IPS DF 4.7 (cell line): ENCODE data around the gene ZSCAN20.

Experiments used
- DNase-seq: peaks from one replicate; pipeline ENCODE4 v3.0.0-alpha.2; 2013; ENCODE audit warnings: low spot score; ENCODE audit errors: extremely low read depth

Gene ZSCAN20

DNA sequence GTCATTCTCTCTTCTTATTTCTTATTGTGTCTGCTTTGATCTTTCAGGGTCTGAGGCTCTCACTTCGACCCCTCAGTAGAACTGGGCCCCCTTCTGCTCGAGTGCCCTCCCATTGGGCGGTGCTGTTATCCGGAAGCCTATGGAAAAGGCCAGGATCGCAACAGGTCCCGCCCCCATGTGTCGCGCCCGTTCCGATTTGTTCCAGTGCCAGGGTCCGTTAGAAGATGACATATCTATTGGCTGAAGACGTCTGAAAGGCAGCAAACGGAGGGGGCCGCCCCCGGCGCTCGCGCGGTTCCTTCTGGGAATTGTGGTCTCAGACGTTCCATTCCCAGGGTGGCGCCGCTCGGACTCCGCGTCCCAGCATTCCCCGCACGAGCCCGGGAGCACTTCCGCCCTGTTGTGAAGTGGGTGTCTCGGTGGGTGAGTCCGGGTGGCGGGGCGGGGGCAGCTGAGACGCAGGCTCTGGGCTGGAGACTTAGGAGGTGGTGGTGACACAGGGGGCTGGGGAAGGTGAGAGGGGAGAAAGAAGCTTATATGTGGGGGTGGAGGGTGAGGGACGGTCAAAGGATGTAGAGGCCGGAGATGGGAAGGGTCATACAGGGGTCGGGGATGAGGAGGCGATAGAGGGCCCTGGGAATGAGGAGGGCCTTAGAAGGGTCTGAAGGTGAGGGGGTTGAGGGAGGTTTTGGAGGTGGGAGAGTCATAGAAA, at the start of gene ZSCAN20:
Gene ZSCAN20, plus strand, starts transcription at position 377 of the 712 bp plus-strand sequence. CDS start 6,644 bp downstream, outside the sequence.
- DNase-seq, result peak; percentile 79

DNA sequence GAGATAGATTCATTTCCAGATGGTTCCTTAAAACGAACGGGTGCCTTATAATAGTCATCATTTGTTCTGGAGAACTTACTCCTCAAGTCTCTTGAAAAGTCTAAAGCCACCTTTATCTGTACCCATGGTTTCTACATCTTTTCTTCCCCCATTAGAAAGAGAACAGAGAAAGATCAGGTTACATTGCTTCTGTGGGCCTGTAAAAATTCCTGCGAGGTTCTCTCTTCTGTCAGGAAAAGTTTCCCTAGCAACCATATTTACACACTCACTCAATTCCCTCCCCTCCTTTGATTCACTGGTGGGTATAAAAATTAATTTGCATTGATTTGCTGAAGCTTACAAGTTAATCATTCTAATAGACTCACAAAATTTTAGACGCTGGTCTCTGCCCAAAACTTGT, 48.2 kb upstream of the ZSCAN20 start:
- no peak for DNase-seq

DNA sequence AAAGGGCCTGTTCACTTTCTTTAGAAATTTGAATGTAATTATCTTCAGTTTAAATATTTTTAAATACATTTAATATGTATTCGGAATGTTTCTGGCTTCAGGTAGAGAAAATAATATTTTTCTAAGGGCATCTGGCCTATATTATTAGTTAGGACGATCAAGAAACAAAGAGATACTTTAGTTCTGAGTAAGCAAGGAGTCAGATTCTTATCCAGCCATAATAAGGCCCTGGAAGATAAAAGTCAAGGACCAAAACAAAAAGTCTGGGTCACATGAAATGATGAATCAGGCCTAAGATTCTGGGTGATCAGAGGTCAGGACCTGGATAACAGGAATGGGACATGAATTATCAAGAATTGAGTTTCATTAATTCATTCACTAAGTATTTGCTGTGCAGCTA, 47.8 kb upstream of the ZSCAN20 start:
- no peak for DNase-seq

DNA sequence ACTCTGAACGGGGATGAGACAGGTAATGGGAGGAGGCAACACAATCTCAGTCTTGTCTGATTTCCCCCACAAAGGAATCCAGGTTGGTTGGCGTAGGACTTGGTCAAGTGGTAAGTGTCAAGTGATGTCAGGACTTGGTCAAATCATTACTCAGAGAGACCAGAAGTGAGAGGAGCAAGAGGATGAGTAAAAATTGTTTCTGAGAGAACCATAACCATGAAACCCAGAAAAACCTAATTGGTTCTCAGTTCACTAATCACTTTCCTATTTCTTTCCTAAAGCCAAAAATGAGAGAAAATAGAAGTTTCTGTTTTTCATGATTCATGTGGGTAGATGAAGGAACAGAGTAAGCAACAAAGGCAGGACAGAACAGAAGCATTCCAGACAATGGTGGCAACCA, 46.5 kb upstream of the ZSCAN20 start:
- no peak for DNase-seq

DNA sequence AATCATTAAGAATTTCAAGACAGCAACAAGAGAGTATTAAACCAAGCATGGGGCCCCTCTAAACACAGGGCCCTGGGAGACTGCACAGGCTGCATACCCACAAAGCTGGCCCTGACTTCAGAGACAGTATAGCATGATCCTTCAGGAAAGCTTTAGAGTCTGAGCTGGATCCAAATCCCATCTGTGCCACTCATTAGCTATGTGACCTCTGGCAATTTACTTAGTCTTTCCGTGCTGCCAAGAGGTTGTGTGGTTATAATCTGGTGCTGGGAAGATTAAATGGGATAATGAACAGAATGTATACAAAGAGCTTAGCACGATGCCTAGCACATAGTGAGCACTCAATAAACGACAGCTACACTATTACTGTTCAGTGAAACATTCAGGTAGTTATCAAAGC, 45.5 kb upstream of the ZSCAN20 start:
- DNase-seq, result no peak

DNA sequence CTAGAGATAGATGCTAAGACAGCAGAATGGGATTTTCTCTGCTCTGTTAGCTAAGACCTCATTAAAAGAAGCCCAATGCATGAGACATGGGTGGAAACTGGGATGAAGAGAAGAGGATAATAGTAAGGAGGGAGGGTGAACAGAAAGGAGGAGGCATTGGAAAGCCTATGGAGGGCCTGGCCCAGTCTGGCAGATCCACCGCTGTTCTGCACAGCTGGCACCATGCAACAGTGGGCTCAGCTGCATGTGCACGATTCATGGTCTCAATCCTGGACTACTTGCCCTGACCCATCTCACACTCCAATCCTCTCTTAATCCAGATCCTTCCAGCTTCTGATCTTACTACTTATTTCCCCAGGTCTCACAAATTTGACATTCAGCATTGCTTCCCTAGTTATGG, 43.8 kb upstream of the ZSCAN20 start:
- DNase-seq, result no peak

DNA sequence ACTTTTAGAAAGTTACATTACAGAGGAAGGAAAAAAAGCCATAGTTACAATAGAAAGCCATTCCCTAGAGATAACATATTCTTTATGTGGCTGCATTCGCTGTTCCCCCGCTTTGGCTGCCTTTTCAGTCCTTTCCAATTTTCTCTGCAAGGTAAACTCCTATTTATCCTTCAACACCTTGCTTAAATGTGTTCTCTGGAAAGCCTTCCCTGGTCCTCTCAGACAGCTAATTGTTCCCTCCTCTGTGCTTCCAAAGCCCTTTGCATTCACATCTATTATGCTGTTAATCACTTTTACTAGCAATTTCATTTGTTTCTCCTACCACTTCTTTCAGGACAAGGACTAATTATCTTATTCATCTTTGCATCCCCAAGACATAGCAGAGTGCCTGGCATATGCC, 43.1 kb upstream of the ZSCAN20 start:
- no peak for DNase-seq

DNA sequence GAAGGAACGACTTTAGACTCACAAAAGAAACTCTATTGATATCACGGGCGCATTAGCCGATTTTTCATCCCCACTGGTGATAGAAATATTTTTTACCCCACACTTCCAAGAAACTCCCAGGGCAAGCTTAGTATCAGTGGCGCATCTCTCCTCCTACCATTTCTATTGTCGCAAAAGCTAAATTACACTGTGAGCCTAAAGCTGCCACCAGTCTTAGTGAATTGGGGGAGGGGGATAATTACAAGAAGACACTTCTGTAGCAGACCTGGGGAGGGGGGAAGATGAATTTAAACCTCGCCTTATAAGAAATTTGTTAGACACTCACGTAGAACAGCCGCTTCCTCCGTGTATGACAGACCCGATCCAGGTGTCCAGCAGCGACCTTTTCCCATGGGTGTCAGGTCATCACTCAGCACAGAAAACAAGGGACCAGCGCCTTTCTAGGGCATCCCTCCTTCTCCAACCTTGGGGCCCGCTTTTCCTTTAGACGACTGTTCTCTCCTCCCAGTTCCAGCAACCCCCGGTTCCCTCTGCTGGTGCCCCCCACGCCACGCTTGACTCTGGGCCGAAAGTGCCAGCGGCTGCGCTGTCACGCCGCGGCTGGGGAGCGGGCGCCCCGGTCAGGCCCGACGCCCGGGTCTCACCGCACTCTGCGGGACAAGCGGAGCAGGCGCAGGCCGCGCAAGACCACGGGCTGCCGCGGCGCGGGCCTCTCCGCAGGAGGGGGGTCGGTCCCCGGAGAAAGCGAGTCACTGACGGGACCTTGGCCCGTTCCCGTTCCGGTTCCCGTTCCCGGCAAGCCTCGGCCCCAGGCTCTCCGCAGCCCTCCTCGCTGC, 42.4 kb upstream of the ZSCAN20 start:
- no peak for DNase-seq

DNA sequence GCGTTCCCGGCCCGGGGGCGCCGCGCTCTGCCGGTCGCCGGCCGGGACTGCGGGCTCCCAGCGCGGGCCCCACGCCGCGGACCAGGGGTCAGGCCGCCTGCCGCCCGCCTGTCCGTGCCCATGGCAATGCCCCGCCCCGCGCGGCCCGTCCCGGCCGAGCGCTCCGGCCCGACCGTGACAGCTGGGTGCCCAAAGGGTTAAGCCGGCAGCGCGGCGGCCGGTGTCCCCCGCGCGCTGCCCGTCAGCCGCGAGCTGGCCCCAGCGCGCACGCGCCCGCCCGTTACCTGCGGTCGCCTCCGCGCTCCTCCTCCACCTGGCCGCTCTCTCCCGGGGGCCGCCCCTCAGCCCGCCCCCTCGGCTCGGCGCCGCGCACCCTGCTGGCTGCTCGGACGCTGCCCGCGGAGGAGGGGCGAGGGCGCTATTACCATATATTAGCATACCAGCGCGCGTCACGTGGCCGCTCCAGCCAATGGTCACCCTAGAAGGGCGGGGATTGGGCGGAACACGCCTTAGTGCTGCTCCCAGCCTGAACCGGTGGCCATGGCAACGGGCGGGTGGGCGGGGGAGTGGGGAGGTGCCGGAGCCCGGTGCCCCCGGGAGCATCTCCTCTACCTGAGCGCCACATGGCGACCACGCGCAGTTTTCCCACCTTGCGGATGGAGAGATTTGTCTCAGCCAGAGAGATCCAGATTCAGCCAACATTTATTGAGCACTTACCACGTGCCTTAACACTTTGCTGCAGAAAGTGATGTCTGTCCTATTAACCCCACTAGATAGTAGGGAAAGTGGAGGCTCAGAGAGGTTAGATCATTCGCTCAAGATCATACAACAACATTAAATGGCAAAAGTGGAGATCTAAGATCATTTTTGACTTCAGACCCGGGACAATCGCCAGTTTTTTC, 41.5 kb upstream of the ZSCAN20 start, which contains the start of gene PHC2:
Gene PHC2, minus strand, starts transcription at position 404 of the 902 bp plus-strand sequence. CDS start 55,556 bp downstream, outside the sequence.
- peak; percentile 71 for DNase-seq

DNA sequence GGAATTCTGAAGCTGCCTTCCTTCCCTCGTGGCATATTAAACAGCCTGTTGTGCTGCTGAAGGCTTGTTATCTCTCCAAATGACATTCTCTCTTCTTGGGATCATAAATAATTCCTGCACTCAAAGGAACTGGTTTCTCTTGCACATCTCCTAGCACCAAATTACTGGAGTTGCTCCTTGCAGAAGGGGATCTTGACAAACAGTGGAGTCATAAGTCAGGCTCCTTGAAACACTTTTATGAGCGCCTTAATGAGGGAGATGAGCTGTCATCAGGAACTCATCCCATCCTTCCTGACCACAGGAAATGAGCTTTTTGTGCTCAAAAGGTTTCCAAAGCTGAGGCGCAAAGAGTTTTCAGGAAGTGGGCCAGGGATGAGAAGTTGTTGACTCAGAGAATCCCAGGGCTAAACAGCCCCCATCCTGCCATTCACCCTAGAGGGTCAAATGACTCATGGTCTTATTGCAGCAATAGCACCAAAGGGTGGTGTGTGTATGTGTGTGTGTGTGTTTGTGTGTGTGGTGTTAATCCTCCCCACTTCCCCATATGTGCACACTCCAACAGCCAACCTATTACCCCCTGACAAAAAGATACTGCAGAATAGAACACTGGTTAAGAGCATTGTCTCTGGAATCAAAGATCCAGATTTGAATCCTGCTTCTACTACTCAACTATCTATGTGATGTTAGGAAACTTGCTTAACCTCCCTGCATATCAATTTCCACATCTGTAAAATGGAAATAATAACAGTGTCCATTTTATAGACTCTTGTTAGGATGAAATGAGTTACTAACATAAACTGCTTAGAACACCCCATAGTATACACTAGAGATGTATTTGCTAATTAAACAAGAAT, 38.7 kb upstream of the ZSCAN20 start:
- DNase-seq, result no peak

DNA sequence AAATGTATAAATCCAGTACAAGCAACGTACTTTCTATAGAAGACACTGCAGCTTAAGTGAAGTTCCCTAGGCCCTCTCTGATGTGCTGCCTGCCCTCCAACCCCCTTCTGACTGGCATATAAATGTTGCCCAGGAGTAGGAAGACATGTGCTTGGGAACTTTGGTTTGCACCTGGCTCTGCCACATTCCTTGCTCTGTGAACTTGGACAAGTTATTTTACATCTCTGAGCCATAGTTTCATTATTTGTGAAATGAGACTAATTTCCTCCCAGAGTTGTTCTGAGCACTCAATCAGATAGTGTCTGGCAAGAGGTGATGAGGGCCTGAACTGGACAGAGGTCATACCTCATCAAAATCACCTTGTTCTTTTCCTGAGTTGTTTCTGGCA, 38.1 kb upstream of the ZSCAN20 start:
- no peak for DNase-seq

DNA sequence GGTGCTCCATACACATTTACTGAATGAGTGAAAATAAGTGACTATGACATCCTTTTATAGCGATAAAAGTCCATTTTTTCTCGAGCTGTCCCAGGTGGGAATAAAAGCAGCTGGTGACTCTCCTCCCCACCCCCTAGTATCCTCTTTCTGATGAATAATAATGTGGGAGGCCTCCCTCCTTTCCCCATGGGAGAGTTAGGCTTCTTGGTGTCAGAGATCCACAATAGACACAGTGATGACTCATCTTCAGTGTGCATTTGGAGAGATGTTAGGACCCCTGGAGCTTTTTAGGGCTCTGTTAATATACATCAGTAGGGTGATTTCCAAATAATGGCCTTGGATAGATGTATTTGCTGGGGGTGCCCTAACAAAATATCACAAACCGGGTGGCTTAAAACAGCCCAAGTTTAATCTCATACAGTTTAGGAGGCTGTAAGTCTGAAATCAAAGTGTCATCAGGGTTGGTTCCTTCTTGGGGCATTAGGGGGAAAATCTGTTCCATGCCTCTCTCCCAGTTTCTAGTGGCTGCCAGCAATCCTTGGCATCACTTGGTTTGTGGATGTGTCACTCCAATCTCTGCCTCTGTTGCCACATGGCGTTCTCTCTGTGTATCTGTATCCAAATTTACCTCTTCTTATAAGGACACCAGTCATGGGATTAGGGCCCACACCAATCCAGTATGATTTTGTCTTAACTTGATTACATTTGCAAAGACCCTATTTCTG, 37.2 kb upstream of the ZSCAN20 start:
- DNase-seq, result no peak

DNA sequence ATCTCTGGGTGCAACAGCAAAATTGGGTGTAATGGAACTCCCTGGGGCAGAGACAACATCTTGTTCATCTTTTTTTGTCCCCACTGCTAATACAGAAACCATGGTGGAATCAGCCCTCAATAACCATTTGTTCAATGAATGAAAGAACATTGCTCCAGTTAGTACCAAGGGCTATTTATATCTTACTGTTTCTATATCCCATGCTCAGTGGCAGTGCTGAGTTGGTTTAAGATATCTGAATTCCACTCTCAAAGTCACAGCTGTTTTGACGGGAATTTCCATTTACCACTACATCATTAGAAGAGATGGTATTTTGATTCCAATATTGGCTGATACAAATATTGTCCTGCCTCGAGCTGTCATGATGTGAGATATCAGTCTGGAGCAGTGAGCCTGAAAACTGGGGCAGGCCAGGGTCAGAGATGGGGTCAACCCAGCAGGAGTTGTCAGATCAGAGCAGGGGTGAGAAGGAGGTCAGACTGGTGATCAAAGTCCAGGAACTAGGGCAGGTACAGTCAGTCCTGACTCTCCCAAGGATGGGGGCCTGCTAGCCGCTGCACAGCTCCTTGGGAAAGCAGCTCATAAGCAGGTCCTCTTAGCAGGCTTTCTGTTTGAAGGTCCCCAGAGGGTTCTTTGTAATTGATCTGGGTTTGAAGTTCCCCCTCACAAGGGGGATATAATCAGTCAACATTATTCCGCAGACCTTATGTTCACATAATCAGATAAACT, 35.7 kb upstream of the ZSCAN20 start:
- DNase-seq, result no peak

DNA sequence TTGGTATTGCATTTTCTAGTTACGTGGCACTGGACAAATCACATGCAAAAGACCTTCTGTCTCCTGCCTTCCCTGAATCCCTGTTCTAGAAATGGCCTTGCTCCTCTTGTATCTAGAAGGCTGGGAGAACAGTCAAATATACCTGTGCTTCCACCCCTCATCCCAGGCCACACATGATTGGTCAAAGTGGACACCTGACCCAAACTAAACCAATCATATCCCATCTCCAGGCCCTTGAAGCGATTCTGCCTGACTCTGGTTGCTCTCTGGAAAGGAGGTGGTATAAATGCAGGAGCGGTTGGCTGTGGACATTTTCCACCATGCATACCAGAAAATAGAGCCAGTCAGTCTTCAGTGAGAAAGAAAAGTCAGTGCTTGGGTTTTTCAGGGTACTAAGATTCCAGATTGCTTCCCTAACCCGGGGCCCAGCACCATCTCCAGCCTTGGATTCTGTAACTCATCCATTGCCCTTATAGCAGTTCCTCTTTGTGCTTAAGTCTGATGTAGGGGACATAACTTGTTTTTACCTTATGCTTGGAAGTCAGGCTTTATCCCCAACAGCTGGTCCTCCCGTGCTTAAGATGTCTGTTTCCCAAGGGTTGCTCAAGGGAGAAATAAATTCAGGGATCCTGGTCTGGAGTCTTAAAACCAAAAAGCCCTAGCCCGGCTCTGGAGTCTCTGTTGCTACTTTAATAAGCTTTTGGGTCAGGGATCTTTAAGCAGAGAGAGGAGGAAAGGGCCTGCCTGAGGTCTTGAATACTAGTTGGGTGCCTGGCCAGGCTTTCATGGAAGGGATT, 33.9 kb upstream of the ZSCAN20 start:
- no peak for DNase-seq

DNA sequence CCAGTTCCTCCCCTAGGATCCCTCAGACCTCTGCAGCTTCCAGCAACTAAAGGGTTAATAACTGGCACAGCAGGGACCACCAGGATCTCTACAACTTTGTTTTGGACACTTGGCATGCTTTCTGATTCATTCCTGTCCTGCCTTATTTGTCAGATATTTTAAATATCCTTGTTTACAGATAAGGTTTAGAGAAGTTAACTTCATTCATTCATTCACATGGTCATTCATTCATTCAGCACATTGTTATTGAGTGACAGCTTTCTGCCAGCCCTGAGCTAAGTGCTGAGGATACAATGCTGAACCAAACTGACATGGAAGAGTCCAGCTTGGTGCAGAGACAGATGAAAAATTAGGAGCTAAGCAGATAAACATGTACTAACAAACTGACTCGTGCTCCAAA, 32.8 kb upstream of the ZSCAN20 start:
- no peak for DNase-seq

DNA sequence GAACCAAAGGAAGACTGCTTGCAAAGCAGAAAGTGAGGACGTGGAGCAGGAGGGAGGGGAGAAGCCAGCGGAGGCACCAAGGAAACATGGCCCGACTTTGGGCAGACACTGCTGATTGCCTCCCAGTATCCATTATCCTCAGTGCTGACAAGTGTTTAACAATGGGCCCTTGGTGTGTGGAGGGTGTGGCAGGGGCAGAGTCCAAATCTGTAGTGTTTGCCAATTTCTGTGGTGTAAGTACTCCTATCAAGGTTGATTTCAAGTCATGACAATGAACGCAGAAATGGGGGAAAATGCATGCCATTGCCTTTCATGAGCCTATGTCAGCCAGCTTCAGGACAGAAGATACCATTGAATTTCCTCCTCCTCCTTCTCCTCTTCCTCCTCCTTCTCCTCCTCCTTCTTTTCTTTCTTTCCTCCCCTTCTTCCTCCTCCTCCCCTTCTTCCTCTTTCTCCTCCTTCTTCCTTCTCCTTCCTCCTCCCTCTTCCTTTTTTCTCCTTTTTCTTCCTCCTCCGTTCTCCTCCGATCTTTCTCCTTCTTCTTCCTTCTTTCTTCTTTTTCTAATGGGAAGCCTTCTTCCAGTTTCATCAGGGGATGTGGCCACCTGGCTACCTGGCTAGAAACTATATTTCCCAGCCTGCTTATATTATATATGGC, 31.2 kb upstream of the ZSCAN20 start:
- no peak for DNase-seq

DNA sequence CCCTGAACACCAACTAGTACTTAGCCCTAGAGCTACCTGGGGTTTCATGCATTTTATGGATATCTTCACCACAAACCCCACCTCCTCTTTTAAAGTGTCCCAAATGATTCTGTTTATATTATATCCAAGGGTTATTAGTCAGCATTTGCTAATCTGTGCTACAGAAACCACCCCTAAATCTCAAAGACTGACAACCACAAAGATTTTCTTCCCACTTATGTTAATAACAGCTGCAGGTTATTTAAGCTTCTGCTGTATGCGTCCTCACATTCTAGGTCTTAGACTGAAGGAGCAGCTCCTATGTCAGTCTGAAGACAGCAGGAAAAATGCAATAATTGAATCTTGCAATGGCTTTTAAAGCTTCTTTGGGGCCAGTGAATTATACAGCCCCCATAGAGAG, 30.3 kb upstream of the ZSCAN20 start:
- no peak for DNase-seq

DNA sequence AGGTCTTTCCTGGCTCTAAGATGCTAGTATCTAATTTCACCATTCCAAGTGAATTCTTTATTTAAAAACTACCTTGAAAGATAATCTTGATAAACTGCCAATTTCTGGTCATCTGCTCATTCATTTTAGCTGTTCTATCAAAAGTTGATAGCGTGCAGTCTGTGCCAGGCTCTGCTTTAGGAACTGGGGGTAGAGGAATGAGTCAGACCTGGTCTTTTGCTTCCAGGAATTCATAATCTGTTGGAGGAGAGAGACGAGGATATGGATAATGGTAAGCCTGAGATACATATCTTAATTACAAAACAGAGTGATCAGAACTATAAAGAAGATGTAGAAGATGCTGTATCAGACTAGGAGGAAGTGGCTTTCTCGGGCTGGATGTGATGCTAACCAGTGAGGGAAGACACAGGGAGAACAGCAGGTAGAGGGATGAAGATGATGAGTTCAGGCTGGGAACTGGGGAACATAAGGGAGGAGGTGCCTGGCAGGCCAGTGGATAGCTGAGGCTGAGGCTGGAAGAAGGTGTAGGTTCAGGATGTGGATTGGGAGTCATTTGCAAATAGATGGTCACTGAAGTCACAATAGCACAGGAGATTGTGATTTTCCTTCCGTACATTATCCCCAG, 29.3 kb upstream of the ZSCAN20 start:
- no peak for DNase-seq
